Gastrocnemius medialis (tissue), 4 donors: ENCODE measurements around the gene REP15. TPM values are rescaled to one million over a fixed set of nuclear protein-coding genes. Genes with fewer than 3 reads are reported as not detected.
A peak's percentile ranks its signal among the peaks of the same experiment; 100 is the strongest.
"Not testable (repeated sequence)": the region's sequence is repeated elsewhere in the genome, so short reads cannot be mapped to it uniquely, and the experiment has no call there.

ENCODE experiments used
- ATAC-seq, 2 donors: fragments of 150-250 bp; one replicate each; pipeline ENCODE4 v1.9.1; 2016
- DNase-seq, 2 donors: peaks; one replicate each; pipeline ENCODE4 v3.0.0-alpha.2; 2019
- H3K27ac ChIP-seq, 4 donors: fragments of 200-600 bp; sonication (generic); 1 replicate in 1 of 4; 2 replicates in 3 of 4; pipeline ENCODE4 v1.5.1; 2016 to 2018; ENCODE audit warnings: mild to moderate bottlenecking in 2 of 4, moderate library complexity in 1 of 4
- H3K27me3 ChIP-seq, 3 donors: fragments of 200-600 bp; sonication (generic) in 2 of 3; 1 replicate in 1 of 3; 2 replicates in 2 of 3; pipeline versions ENCODE4 v1.5.1 to v1.6.0; 2016 to 2019; ENCODE audit warnings: mild to moderate bottlenecking in 1 of 3, moderate library complexity in 1 of 3
- H3K36me3 ChIP-seq, 2 donors: fragments of 200-600 bp; sonication (generic) in 1 of 2; one replicate each; pipeline ENCODE4 v1.5.1; 2017 to 2018
- H3K4me1 ChIP-seq, 2 donors: fragments of 200-600 bp; sonication (generic) in 1 of 2; one replicate each; pipeline ENCODE4 v1.5.1; 2016 to 2017; ENCODE audit warnings: mild to moderate bottlenecking in 2 of 2
- H3K4me3 ChIP-seq, 4 donors: fragments of 200-600 bp; sonication (generic) in 3 of 4; 1 replicate in 1 of 4; 2 replicates in 3 of 4; pipeline ENCODE4 v1.5.1; 2016 to 2019; ENCODE audit warnings: mild to moderate bottlenecking in 2 of 4
- H3K9me3 ChIP-seq, 3 donors: fragments of 200-600 bp; sonication (generic) in 2 of 3; 1 replicate in 1 of 3; 2 replicates in 2 of 3; pipeline ENCODE4 v1.5.1; 2016 to 2019
- POLR2A ChIP-seq, 2 donors: fragments of 450-650 bp; IDR thresholded peaks; one replicate each; pipeline ENCODE4 v1.6.1; 2017; ENCODE audit warnings: antibody characterized with exemption in 2 of 2, mild to moderate bottlenecking in 2 of 2, moderate library complexity in 2 of 2
- in situ Hi-C, 4 donors: fragments of 200-750 bp; cut with MboI; loops; one replicate each; pipeline versions ENCODE4 v1.15.0 to v1.8.0; 2017; ENCODE audit warnings: low sequenced_read_pairs in 4 of 4
- intact Hi-C: fragments of 100-400 bp; cut with DNase I; formaldehyde crosslinking; loops from one replicate; pipeline ENCODE4 v1.15.1; 2023; ENCODE audit warnings: low total_unique reads
- total RNA-seq, 4 donors: library from RNA; depleted of rRNA; stranded (reverse); fragments of >200 nt; gene quantifications; one replicate each; pipeline versions ENCODE4 v1.1.0 to v1.2.3, GENCODE V29; 2016
- TF ChIP-seq, protein P1 (sequence below), 5 experiments: fragments of 450-650 bp in 3 of 5; fragments of 200-600 bp in 2 of 5; sonication (generic) in 2 of 5; IDR thresholded peaks in 4 of 5; conservative IDR thresholded peaks in 1 of 5; 1 replicate in 4 of 5; 2 replicates in 1 of 5; pipeline ENCODE4 v1.5.1; 2016 to 2019; ENCODE audit warnings: antibody characterized with exemption in 5 of 5, mild to moderate bottlenecking in 3 of 5, moderate library complexity in 3 of 5

Gene REP15
- total RNA-seq, 4 donors from 2014 or later: 0.92 to 1.8 (median 1.4) TPM; not detected in 1

DNA sequence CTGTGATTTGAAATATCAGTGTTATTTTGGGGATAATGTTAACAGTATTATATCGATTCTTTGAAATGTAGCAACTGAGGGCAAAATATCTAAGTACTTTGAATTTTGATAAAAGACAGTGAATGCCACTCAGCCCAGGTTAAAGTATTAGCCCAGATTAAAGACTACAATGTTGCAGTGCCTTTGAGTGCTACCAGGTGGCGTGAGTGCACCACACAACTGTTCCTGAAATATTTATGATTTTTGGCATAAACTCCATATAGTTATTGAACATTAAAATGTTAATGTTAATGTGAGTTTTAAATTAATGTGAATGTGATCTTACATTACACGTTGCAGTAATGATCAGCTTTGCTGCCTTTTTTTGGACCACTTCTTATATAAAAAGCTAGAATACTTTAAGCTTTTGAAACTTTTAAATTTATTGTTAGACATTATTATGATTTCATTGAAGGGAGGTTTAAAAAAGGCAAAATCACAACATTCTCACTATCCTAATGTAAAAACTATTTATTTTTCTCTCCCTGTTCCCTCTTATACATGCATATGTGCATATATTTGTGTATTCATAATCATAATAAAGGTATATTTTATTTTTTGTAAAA, 36.9 kb downstream of the REP15 start:
- in situ Hi-C loops: loop anchor here in 2 of 4 donors (25.0 kb wide), 1 partner anchor 204 kb away; no protein-coding TSS in a partner anchor
- no peak for DNase-seq

DNA sequence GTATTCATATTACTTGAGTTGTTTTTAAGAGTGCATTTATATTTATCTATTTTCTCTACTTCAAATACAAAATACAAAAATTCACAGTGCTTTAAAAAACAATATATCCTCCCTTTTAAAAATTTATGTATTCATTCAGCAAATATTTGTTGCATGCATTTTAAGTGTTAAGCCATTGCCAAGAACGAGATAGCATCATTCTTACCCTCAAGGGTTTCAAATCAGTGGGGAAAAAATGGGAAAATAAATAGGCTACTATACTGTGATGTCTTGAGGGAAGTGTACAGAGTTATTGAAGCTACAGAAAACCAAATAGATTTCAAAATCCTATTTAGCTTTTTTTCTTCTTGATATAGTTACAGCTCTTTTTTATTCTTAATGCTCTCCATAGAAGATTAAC, 37.5 kb downstream of the REP15 start:
- in situ Hi-C loops: loop anchor here in 2 of 4 donors (25.0 kb wide), 1 partner anchor 204 kb away; no protein-coding TSS in a partner anchor
- DNase-seq (no peak), ATAC-seq (no peak)
- H3K9me3 ChIP-seq: no peaks in the 10 kb centered on the region
- H3K36me3 ChIP-seq: peaks cover 0 to 35% of the 10 kb centered on the region in 2 donors
- intact Hi-C loops: loop anchor here (2.0 to 5.0 kb wide), 2 partner anchors 89 to 207 kb away; no protein-coding TSS in a partner anchor
- H3K4me3 ChIP-seq: no peak overlapping the region
- no peaks in the 10 kb centered on the region for H3K27me3 ChIP-seq
- TF ChIP-seq, protein P1, sequence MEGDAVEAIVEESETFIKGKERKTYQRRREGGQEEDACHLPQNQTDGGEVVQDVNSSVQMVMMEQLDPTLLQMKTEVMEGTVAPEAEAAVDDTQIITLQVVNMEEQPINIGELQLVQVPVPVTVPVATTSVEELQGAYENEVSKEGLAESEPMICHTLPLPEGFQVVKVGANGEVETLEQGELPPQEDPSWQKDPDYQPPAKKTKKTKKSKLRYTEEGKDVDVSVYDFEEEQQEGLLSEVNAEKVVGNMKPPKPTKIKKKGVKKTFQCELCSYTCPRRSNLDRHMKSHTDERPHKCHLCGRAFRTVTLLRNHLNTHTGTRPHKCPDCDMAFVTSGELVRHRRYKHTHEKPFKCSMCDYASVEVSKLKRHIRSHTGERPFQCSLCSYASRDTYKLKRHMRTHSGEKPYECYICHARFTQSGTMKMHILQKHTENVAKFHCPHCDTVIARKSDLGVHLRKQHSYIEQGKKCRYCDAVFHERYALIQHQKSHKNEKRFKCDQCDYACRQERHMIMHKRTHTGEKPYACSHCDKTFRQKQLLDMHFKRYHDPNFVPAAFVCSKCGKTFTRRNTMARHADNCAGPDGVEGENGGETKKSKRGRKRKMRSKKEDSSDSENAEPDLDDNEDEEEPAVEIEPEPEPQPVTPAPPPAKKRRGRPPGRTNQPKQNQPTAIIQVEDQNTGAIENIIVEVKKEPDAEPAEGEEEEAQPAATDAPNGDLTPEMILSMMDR (IDR thresholded peaks at IDR 0.05 in 4 of 5, conservative IDR thresholded peaks at IDR 0.05 in 1 of 5): no peak
- TF ChIP-seq POLR2A (IDR thresholded peaks at IDR 0.05): no peak
- no peaks in the 10 kb centered on the region for H3K4me1 ChIP-seq
- H3K27ac ChIP-seq: no peak overlapping the region

More for the DNA sequence above, 36.9 kb downstream of the REP15 start:
- Histone ChIP-seq H3K4me1 (no peaks in the 10 kb centered on the region), H3K4me3 (no peak overlapping the region), H3K27ac (no peak overlapping the region), H3K27me3 (no peaks in the 10 kb centered on the region), H3K36me3 (peaks cover 0 to 29% of the 10 kb centered on the region in 2 donors), H3K9me3 (no peaks in the 10 kb centered on the region)
- no peak for TF ChIP-seq POLR2A (IDR thresholded peaks at IDR 0.05)
- TF ChIP-seq, protein P1 (IDR thresholded peaks at IDR 0.05 in 4 of 5, conservative IDR thresholded peaks at IDR 0.05 in 1 of 5): peak; percentile 38 to 67 (median 51)
- intact Hi-C loops: loop anchor here (5.0 kb wide), 1 partner anchor 89 kb away; no protein-coding TSS in a partner anchor
- no peak for ATAC-seq

DNA sequence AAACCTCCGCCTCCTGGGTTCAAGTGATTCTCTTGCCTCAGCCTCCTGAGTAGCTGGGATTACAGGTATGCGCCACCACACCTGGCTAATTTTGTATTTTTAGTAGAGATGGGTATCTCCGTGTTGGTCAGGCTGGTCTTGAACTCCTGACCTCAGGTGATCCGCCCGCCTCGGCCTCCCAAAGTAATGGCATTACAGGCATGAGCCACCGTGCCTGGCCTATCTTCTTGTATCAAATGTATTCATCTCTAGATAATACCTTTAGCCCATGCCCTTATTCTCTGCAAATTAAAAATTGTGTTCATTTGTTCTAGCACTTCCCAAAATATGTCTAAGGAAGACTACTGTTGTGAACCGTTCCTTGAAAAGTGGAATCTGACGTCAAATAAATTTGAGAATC, 38.1 kb downstream of the REP15 start:
- not testable (repeated sequence) for H3K4me3 ChIP-seq, H3K4me1 ChIP-seq, H3K27ac ChIP-seq, ATAC-seq, DNase-seq, H3K9me3 ChIP-seq, H3K27me3 ChIP-seq
- intact Hi-C loops (loop anchor here (2.0 to 5.0 kb wide), 2 partner anchors 88 to 206 kb away; no protein-coding TSS in a partner anchor), in situ Hi-C loops (loop anchor here in 2 of 4 donors (25.0 kb wide), 1 partner anchor 203 kb away; no protein-coding TSS in a partner anchor)
- H3K36me3 ChIP-seq: peaks cover 0 to 37% of the 10 kb centered on the region in 2 donors

DNA sequence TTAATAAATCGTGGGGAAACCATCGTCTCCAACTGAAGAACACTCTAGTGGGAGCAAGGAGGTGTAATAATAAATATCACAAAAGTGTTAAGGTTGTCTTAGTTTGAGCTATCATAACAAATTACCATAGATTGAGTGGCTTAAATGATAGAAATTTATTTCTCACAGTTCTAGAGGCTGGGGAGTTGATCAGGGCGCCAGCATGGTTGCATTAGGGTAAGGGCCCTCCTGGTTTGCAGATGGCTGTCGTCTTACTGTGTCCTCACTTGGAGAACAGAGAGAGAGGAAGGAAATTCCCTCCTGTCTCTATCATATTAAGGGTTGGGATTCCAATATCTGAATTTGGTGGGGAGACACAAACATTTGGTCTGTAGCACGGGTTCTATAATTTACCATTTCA, 47.4 kb downstream of the REP15 start:
- no peak for DNase-seq
- in situ Hi-C loops (loop anchor here in 3 of 4 donors (10.0 to 25.0 kb wide), 2 partner anchors 194 to 201 kb away; no protein-coding TSS in a partner anchor), intact Hi-C loops (no loop called here)
- Histone ChIP-seq H3K27me3 (no peaks in the 10 kb centered on the region), H3K4me1 (peaks cover 6 to 14% of the 10 kb centered on the region in 2 donors), H3K4me3 (no peak overlapping the region), H3K27ac (no peak overlapping the region), H3K36me3 (peaks cover 0 to 30% of the 10 kb centered on the region in 2 donors), H3K9me3 (no peaks in the 10 kb centered on the region)
- TF ChIP-seq POLR2A (IDR thresholded peaks at IDR 0.05): no peak
- TF ChIP-seq, protein P1 (IDR thresholded peaks at IDR 0.05 in 4 of 5, conservative IDR thresholded peaks at IDR 0.05 in 1 of 5): no peak
- ATAC-seq: no peak

DNA sequence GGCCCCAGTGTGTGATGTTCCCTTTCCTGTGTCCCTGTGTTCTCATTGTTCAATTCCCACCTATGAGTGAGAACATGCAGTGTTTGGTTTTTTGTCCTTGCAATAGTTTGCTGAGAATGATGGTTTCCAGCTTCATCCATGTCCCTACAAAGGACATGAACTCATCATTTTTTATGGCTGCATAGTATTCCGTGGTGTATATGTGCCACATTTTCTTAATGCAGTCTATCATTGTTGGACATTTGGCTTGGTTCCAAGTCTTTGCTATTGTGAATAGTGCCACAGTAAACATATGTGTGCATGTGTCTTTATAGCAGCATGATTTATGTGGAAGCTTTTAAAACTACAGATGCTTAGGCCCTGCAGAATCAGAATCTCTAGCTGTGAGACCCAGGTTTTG, 49.5 kb downstream of the REP15 start:
- H3K27ac ChIP-seq: peak overlapping the region in 1 of 4 donors; percentile 85
- H3K4me1 ChIP-seq: peaks cover 6 to 14% of the 10 kb centered on the region in 2 donors
- H3K4me3 ChIP-seq, ATAC-seq, H3K27me3 ChIP-seq, DNase-seq, intact Hi-C loops, H3K9me3 ChIP-seq: not testable (repeated sequence)
- in situ Hi-C loops: loop anchor here in 3 of 4 donors (10.0 to 25.0 kb wide), 2 partner anchors 192 to 199 kb away; no protein-coding TSS in a partner anchor
- peaks cover 0 to 20% of the 10 kb centered on the region in 2 donors for H3K36me3 ChIP-seq

Other genes starting within 250 kb of the REP15 start
- not detected for gene SMCO2, start 249.7 kb upstream of the REP15 start, total RNA-seq
- gene PPFIBP1, start 172.2 kb upstream of the REP15 start, total RNA-seq: 10 to 100 TPM; 18.3 to 33.2 (median 27.4) TPM
- 100 to 1,000 TPM in 1 of 4 donors, 10 to 100 TPM in 3; 76.3 to 153 (median 98.2) TPM for gene MRPS35, start 14.4 kb downstream of the REP15 start, total RNA-seq
- gene KLHL42, start 83.8 kb downstream of the REP15 start, total RNA-seq: 1 to 10 TPM; 3.4 to 6.2 (median 4.4) TPM
- gene MANSC4, start 83.8 kb downstream of the REP15 start, total RNA-seq: not detected